K562 (cell line): ENCODE data around the gene LCE1D. TPM values are rescaled to one million over a fixed set of nuclear protein-coding genes. Genes with fewer than 3 reads are reported as not detected.

Experiments used
- ATAC-seq: fragments of 200-7000 bp; cut with Tn5 transposase; 3 replicates; pipeline ENCODE4 v1.9.1; 2020; ENCODE audit warnings: moderate library complexity
- BruUV-seq: library from RNA; stranded (reverse); fragments of 400-500 nt; replicated peaks from 2 replicates; lab custom pipeline; 2021; lab: Mats Ljungman, UMichigan
- CTCF ChIA-PET: fragments of 300-600 bp; formaldehyde crosslinking; extraction: SDS; loops from one replicate; lab custom pipeline; 2021; ENCODE audit warnings: low intra/inter-chr PET ratio; lab: Yijun Ruan, JAX
- POLR2A ChIA-PET: fragments of 300-600, 350-650 bp; sonication (Branson Sonifier 250); formaldehyde crosslinking; extraction: SDS; loops from one replicate; lab custom pipeline; 2021; ENCODE audit warnings: antibody characterized with exemption, inconsistent platforms; lab: Yijun Ruan, JAX
- DNase-seq, 4 experiments: peaks; one replicate each; pipeline versions ENCODE4 v3.0.0 to v3.0.0-alpha.2; 2011 to 2018; ENCODE audit warnings: low spot score in 3 of 4, mixed read lengths in 3 of 4; ENCODE audit errors: extremely low read depth in 1 of 4
- FAIRE-seq: peaks from 2 replicates; lab custom pipeline; 2011; peaks lifted over from hg19 to GRCh38; lab: Jason Lieb, UNC
- H2AFZ ChIP-seq: 2 replicates; pipeline ENCODE4 v1.6.0; 2011; ENCODE audit warnings: low read depth, low read length, control low read depth, inconsistent platforms
- H3K27ac ChIP-seq: fragments of 200-600 bp; 3 replicates; pipeline ENCODE4 v1.8.0; 2011; ENCODE audit warnings: low read depth, mild to moderate bottlenecking, control low read depth, inconsistent platforms, low read length, moderate library complexity, mixed read lengths; ENCODE audit errors: extremely low read depth
- H3K27me3 ChIP-seq, 2 experiments: fragments of 300-600 bp in 1 of 2; 2 replicates in 1 of 2; 3 replicates in 1 of 2; pipeline versions ENCODE4 v1.6.0 to v1.8.0; 2011; ENCODE audit warnings: inconsistent platforms in 2 of 2, low read length in 2 of 2, mild to moderate bottlenecking in 1 of 2, mixed read lengths in 1 of 2, moderate library complexity in 1 of 2; ENCODE audit not compliant: control insufficient read depth in 2 of 2, insufficient read depth in 2 of 2
- H3K36me3 ChIP-seq: fragments of 300-600 bp; 3 replicates; pipeline ENCODE4 v1.8.0; 2011; ENCODE audit warnings: mild to moderate bottlenecking, low read length, inconsistent platforms; ENCODE audit not compliant: control insufficient read depth, insufficient read depth
- H3K4me1 ChIP-seq, 2 experiments: fragments of 200-600 bp in 1 of 2; replicated peaks in 1 of 2; 2 replicates in 1 of 2; 3 replicates in 1 of 2; pipeline versions ENCODE4 v1.5.1 to v1.8.0; 2011; ENCODE audit warnings: inconsistent platforms in 2 of 2, low read length in 2 of 2, mild to moderate bottlenecking in 1 of 2, mixed read lengths in 1 of 2, moderate library complexity in 1 of 2; ENCODE audit not compliant: control insufficient read depth in 2 of 2, insufficient read depth in 2 of 2
- H3K4me2 ChIP-seq: 2 replicates; pipeline ENCODE4 v1.6.1; 2011; ENCODE audit warnings: low read length, control low read depth, inconsistent platforms, mixed read lengths; ENCODE audit not compliant: insufficient read depth
- H3K4me3 ChIP-seq: fragments of 200-600 bp; sonication (generic), shearing (Covaris generic); 2 replicates; pipeline ENCODE4 v1.5.1; 2016; ENCODE audit warnings: control low read depth, inconsistent platforms
- H3K79me2 ChIP-seq: fragments of 200-600 bp; 3 replicates; pipeline ENCODE4 v1.8.0; 2011; ENCODE audit warnings: low read length, inconsistent platforms; ENCODE audit not compliant: control insufficient read depth, insufficient read depth
- H3K9ac ChIP-seq, 2 experiments: 2 replicates each; pipeline versions ENCODE4 v1.6.0 to v1.6.1; 2011; ENCODE audit warnings: low read depth in 2 of 2, low read length in 2 of 2, control low read depth in 1 of 2, inconsistent platforms in 1 of 2, mild to moderate bottlenecking in 1 of 2, mixed read lengths in 1 of 2; ENCODE audit not compliant: insufficient read depth in 1 of 2
- H3K9me1 ChIP-seq: one replicate; pipeline ENCODE4 v1.6.0; 2011; ENCODE audit warnings: inconsistent platforms, mild to moderate bottlenecking, low read length, moderate library complexity; ENCODE audit not compliant: control insufficient read depth, insufficient read depth
- H3K9me3 ChIP-seq: replicated peaks from 2 replicates; pipeline ENCODE4 v1.5.1; 2011; ENCODE audit warnings: low read depth, low read length, inconsistent platforms; ENCODE audit not compliant: control insufficient read depth, insufficient read depth
- H4K20me1 ChIP-seq: replicated peaks from 2 replicates; pipeline ENCODE4 v1.6.1; 2011; ENCODE audit warnings: low read length, inconsistent platforms, mixed read lengths; ENCODE audit not compliant: control insufficient read depth, insufficient read depth
- CTCFL ChIP-seq: IDR thresholded peaks from 2 replicates; pipeline ENCODE4 v1.6.1; 2011; ENCODE audit warnings: borderline replicate concordance, low read depth, mild to moderate bottlenecking, moderate library complexity, low read length; ENCODE audit not compliant: insufficient read depth, poor library complexity, severe bottlenecking
- GATAD2B ChIP-seq: fragments of 450-650 bp; IDR thresholded peaks from 2 replicates; pipeline ENCODE4 v1.6.1; 2017; ENCODE audit warnings: mild to moderate bottlenecking, borderline replicate concordance
- HDAC1 ChIP-seq, 2 experiments: fragments of 450-650 bp; IDR thresholded peaks; 2 replicates each; pipeline ENCODE4 v1.6.1; 2016 to 2017; ENCODE audit warnings: inconsistent platforms in 1 of 2, mild to moderate bottlenecking in 1 of 2, moderate library complexity in 1 of 2
- KLF10 ChIP-seq: fragments of 250-450 bp; sonication (Bioruptor Pico); IDR thresholded peaks from 2 replicates; pipeline ENCODE4 v1.6.1; 2021; ENCODE audit warnings: matching md5 sums
- KLF16 ChIP-seq: IDR thresholded peaks from 2 replicates; pipeline ENCODE4 v1.6.1; 2016; ENCODE audit warnings: antibody characterized with exemption
- NCOA4 ChIP-seq: fragments of 450-650 bp; IDR thresholded peaks from 2 replicates; pipeline ENCODE4 v1.6.1; 2018; ENCODE audit warnings: mild to moderate bottlenecking; ENCODE audit not compliant: partially characterized antibody
- RAD21 ChIP-seq, 2 experiments: fragments of 250-450 bp in 1 of 2; fragments of 450-650 bp in 1 of 2; sonication (Bioruptor Pico) in 1 of 2; formaldehyde crosslinking in 1 of 2; IDR thresholded peaks in 1 of 2; conservative IDR thresholded peaks in 1 of 2; 2 replicates each; pipeline versions ENCODE4 v1.4.0 to v1.8.0; 2020 to 2022; ENCODE audit warnings: mild to moderate bottlenecking in 2 of 2, moderate library complexity in 1 of 2
- SMAD3 ChIP-seq: fragments of 450-650 bp; formaldehyde crosslinking; conservative IDR thresholded peaks from 2 replicates; pipeline ENCODE4 v1.4.0; 2020; ENCODE audit warnings: mild to moderate bottlenecking
- SMC3 ChIP-seq: conservative IDR thresholded peaks from 2 replicates; pipeline ENCODE4 v1.6.1; 2011; ENCODE audit warnings: low read depth, low read length, improper control_type of control experiment; ENCODE audit not compliant: insufficient read depth
- ZNF79 ChIP-seq: fragments of 250-450 bp; sonication (Bioruptor Pico); IDR thresholded peaks from 2 replicates; pipeline ENCODE4 v1.4.0; 2020; ENCODE audit warnings: low read depth, mild to moderate bottlenecking, moderate library complexity
- WGBS: fragments of 100-300 bp; shearing (Covaris generic); methylation state at CpG from one replicate; pipeline ENCODE4 v1.1.6; 2016; ENCODE audit warnings: low coverage, mixed read lengths; ENCODE audit not compliant: insufficient coverage; ENCODE audit errors: missing lambda C conversion rate; 5-methylcytosine and 5-hydroxymethylcytosine counted together
- in situ Hi-C: fragments of 300-500 bp; cut with MboI; formaldehyde crosslinking; loops from 4 replicates; pipeline ENCODE4 v1.15.0; 2018; ENCODE audit warnings: inconsistent platforms, mixed read lengths
- intact Hi-C: fragments of 100-400 bp; cut with micrococcal nuclease; formaldehyde crosslinking; loops from 2 replicates; pipeline ENCODE4 v1.14.2; 2022
- polyA plus RNA-seq, 8 experiments: library from polyadenylated mRNA; depleted of rRNA in 4 of 8; stranded (reverse) in 5 of 8; unstranded in 3 of 8; fragments of >200 nt; fragmentation: Nextera tagmentation in 2 of 8; fragmentation: Illumina TruSeq in 1 of 8; extraction: Ambion mirVana in 2 of 8; extraction: Trizol in 1 of 8; gene quantifications; 2 replicates each; pipeline versions ENCODE4 v1.2.1 to v1.2.3, GENCODE V29; 2011 to 2014; ENCODE audit warnings: inconsistent platforms in 1 of 8, missing spikeins in 1 of 8
- total RNA-seq, 7 experiments: library from RNA; depleted of rRNA in 6 of 7; stranded (reverse); fragments of >200 nt in 6 of 7; fragmentation: Illumina TruSeq in 2 of 7; extraction: Trizol in 2 of 7; gene quantifications; 2 replicates each; pipeline versions ENCODE4 v1.2.1 to v1.2.3, GENCODE V29; 2011 to 2021; ENCODE audit warnings: low replicate concordance in 1 of 7
- TF ChIP-seq, protein P1 (sequence below): fragments of 250-450 bp; sonication (Bioruptor Pico); IDR thresholded peaks from 2 replicates; pipeline ENCODE4 v1.8.0; 2021; ENCODE audit warnings: mild to moderate bottlenecking, moderate library complexity
- TF ChIP-seq, protein P2 (sequence below): fragments of 250-450 bp; sonication (Bioruptor Pico); IDR thresholded peaks from 2 replicates; pipeline ENCODE4 v1.4.0; 2020
- TF ChIP-seq, protein P3 (sequence below), 3 experiments: IDR thresholded peaks in 2 of 3; conservative IDR thresholded peaks in 1 of 3; 2 replicates each; pipeline ENCODE4 v1.5.1; 2011 to 2012; ENCODE audit warnings: low read length in 3 of 3, mild to moderate bottlenecking in 3 of 3, control low read depth in 2 of 3, improper control_type of control experiment in 1 of 3, inconsistent platforms in 1 of 3, low read depth in 1 of 3, mixed read lengths in 1 of 3, moderate library complexity in 1 of 3; ENCODE audit not compliant: insufficient read depth in 2 of 3

Gene LCE1D
- total and polyA plus RNA-seq, 9 of the 15 experiments (the other 6 are each of a cell fraction or from before 2014, with no cell fraction given) = not detected

DNA sequence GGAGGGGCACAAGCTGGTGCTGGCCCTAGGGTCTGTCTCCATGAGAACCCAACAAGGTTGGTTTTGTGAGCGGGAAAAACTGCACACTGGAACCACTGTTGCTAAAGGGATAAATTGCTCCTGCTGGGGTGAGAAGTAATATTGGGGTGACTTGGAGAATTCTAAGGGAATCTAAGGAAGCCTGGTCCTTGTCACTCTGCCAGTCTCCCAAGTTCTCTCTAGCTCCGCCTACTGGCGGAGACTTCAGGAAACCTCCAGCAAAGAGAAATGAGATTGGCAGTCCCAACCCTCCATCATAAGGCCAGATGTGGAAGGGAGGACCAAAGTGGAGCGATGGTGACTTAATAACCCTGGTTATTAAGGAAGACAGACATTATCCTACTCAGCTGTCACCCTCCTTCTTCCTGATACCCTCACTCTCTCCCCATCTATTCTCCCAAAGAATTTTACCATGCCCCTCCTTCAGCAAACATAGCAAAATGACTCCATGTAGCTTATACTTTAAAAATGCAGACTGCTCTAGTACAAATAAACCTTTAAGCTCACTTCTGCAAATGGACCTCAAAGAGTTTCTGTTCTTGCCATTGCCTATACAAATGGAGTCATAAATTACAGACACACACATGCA, 18.9 kb upstream of the LCE1D start:
- CTCF ChIA-PET = no interaction called here
- WGBS = 0% methylated on average over 3 of the region's 4 CpGs
- no peaks in the 10 kb centered on the region for H4K20me1 ChIP-seq
- peak; percentile 35 to 65 (median 42) for DNase-seq
- no peak overlapping the region for H3K27ac ChIP-seq
- H3K79me2 ChIP-seq = no peaks in the 10 kb centered on the region
- no peak overlapping the region for H3K4me2 ChIP-seq
- H2AFZ ChIP-seq = no peak overlapping the region
- ATAC-seq = peak; percentile 72
- no peak overlapping the region for H3K9ac ChIP-seq
- FAIRE-seq = peak; percentile 32
- no TSS peak for BruUV-seq
- no peaks in the 10 kb centered on the region for H3K36me3 ChIP-seq
- in situ Hi-C loops = no loop called here
- no peaks in the 10 kb centered on the region for H3K9me3 ChIP-seq
- POLR2A ChIA-PET = interaction anchor here (0.7 to 0.9 kb wide), 2 partner anchors 11 to 119 kb away, joined by 4 read pairs; no protein-coding TSS in a partner anchor
- no peaks in the 10 kb centered on the region for H3K9me1 ChIP-seq
- no peaks in the 10 kb centered on the region for H3K27me3 ChIP-seq
- intact Hi-C loops = loop anchor here (1.0 kb wide), 1 partner anchor 123 kb away; no protein-coding TSS in a partner anchor
- H3K4me1 ChIP-seq = no peaks in the 10 kb centered on the region
- H3K4me3 ChIP-seq = no peak overlapping the region
- TF ChIP-seq GATAD2B = no peak
- TF ChIP-seq, protein P1, sequence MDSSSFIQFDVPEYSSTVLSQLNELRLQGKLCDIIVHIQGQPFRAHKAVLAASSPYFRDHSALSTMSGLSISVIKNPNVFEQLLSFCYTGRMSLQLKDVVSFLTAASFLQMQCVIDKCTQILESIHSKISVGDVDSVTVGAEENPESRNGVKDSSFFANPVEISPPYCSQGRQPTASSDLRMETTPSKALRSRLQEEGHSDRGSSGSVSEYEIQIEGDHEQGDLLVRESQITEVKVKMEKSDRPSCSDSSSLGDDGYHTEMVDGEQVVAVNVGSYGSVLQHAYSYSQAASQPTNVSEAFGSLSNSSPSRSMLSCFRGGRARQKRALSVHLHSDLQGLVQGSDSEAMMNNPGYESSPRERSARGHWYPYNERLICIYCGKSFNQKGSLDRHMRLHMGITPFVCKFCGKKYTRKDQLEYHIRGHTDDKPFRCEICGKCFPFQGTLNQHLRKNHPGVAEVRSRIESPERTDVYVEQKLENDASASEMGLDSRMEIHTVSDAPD (CRISPR knock-in tag) = no peak
- no peak for TF ChIP-seq ZNF79
- no peak for TF ChIP-seq HDAC1 (IDR thresholded peaks at IDR 0.05)
- TF ChIP-seq NCOA4 = no peak
- no peak for TF ChIP-seq CTCFL
- TF ChIP-seq, protein P2, sequence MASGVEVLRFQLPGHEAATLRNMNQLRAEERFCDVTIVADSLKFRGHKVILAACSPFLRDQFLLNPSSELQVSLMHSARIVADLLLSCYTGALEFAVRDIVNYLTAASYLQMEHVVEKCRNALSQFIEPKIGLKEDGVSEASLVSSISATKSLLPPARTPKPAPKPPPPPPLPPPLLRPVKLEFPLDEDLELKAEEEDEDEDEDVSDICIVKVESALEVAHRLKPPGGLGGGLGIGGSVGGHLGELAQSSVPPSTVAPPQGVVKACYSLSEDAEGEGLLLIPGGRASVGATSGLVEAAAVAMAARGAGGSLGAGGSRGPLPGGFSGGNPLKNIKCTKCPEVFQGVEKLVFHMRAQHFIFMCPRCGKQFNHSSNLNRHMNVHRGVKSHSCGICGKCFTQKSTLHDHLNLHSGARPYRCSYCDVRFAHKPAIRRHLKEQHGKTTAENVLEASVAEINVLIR (CRISPR knock-in tag) = no peak
- TF ChIP-seq, protein P3, sequence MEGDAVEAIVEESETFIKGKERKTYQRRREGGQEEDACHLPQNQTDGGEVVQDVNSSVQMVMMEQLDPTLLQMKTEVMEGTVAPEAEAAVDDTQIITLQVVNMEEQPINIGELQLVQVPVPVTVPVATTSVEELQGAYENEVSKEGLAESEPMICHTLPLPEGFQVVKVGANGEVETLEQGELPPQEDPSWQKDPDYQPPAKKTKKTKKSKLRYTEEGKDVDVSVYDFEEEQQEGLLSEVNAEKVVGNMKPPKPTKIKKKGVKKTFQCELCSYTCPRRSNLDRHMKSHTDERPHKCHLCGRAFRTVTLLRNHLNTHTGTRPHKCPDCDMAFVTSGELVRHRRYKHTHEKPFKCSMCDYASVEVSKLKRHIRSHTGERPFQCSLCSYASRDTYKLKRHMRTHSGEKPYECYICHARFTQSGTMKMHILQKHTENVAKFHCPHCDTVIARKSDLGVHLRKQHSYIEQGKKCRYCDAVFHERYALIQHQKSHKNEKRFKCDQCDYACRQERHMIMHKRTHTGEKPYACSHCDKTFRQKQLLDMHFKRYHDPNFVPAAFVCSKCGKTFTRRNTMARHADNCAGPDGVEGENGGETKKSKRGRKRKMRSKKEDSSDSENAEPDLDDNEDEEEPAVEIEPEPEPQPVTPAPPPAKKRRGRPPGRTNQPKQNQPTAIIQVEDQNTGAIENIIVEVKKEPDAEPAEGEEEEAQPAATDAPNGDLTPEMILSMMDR (IDR thresholded peaks at IDR 0.05 in 2 of 3, conservative IDR thresholded peaks at IDR 0.05 in 1 of 3; ENCODE audit: insufficient read depth in 2 of 3, low read depth in 1 of 3, low read length in 3 of 3) = peak; percentile 56 to 68 (median 67)
- TF ChIP-seq SMAD3 = no peak
- peak in 1 of 2 experiments; percentile 35; a peak in 2 of 4 replicates for TF ChIP-seq RAD21 (CRISPR knock-in tag; conservative IDR thresholded peaks at IDR 0.05 in 1 of 2, IDR thresholded peaks at IDR 0.05 in 1 of 2)
- peak; percentile 36; the same call in 1 of the 2 replicates for TF ChIP-seq KLF16
- no peak for TF ChIP-seq KLF10 (CRISPR knock-in tag)
- 0 out of 2 replicates have a peak, but pooled peaks have one; percentile 28 for TF ChIP-seq SMC3
